SK-N-MC (cell line): ENCODE results near the gene CCDC33.

Experiments used
- EZH2 ChIP-seq: fragments of 200-600 bp; sonication (generic); IDR thresholded peaks from one replicate; pipeline ENCODE4 v1.6.1; 2017; ENCODE audit warnings: antibody characterized with exemption
- POLR2AphosphoS5 ChIP-seq: IDR thresholded peaks from 2 replicates; pipeline ENCODE4 v1.6.1; 2012; ENCODE audit warnings: mild to moderate bottlenecking, low read depth, low read length, borderline replicate concordance

GRCh38 chr15:74336061-74337005 is 100.2 kb downstream of the CCDC33 start:
- TF ChIP-seq EZH2, result no peak
- TF ChIP-seq POLR2AphosphoS5, result no peak
